DOHH2 (cell line): Measurements from ENCODE around the gene GALNT9.

Experiments
- EZH2phosphoT487 ChIP-seq: fragments of 200-600 bp; sonication (generic); IDR thresholded peaks from 2 replicates; pipeline ENCODE4 v1.6.1; 2017; ENCODE audit warnings: borderline replicate concordance, mild to moderate bottlenecking, antibody characterized with exemption, low read length, moderate library complexity, mixed read lengths
- TF ChIP-seq, protein P1 (sequence below): fragments of 200-600 bp; sonication (generic); IDR thresholded peaks from one replicate; pipeline ENCODE4 v1.5.1; 2014; ENCODE audit warnings: antibody characterized with exemption, mild to moderate bottlenecking, low read depth, low read length; ENCODE audit not compliant: poor library complexity, severe bottlenecking

- TF ChIP-seq EZH2phosphoT487: no peak
- TF ChIP-seq, protein P1, sequence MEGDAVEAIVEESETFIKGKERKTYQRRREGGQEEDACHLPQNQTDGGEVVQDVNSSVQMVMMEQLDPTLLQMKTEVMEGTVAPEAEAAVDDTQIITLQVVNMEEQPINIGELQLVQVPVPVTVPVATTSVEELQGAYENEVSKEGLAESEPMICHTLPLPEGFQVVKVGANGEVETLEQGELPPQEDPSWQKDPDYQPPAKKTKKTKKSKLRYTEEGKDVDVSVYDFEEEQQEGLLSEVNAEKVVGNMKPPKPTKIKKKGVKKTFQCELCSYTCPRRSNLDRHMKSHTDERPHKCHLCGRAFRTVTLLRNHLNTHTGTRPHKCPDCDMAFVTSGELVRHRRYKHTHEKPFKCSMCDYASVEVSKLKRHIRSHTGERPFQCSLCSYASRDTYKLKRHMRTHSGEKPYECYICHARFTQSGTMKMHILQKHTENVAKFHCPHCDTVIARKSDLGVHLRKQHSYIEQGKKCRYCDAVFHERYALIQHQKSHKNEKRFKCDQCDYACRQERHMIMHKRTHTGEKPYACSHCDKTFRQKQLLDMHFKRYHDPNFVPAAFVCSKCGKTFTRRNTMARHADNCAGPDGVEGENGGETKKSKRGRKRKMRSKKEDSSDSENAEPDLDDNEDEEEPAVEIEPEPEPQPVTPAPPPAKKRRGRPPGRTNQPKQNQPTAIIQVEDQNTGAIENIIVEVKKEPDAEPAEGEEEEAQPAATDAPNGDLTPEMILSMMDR: no peak
Observed at GRCh38 chr12:132345561-132346200, 16.3 kb upstream of the GALNT9 start.
